A549 treated with AZD9567 at 1 μM for 4 hours (cell line): ENCODE data around the gene ACTL10. TPM values are rescaled to one million over a fixed set of nuclear protein-coding genes. Genes with fewer than 3 reads are reported as not detected.

ENCODE experiments used
- total RNA-seq: library from RNA; stranded (reverse); fragments of 200-300 nt; extraction: Qiagen RNA extraction; gene quantifications from 5 replicates; pipeline ENCODE4 v1.2.3, GENCODE V29; 2022; ENCODE audit not compliant: insufficient read depth

Gene ACTL10
- 0.05 TPM in 1 of 5 replicates, not detected in the others for total RNA-seq

DNA sequence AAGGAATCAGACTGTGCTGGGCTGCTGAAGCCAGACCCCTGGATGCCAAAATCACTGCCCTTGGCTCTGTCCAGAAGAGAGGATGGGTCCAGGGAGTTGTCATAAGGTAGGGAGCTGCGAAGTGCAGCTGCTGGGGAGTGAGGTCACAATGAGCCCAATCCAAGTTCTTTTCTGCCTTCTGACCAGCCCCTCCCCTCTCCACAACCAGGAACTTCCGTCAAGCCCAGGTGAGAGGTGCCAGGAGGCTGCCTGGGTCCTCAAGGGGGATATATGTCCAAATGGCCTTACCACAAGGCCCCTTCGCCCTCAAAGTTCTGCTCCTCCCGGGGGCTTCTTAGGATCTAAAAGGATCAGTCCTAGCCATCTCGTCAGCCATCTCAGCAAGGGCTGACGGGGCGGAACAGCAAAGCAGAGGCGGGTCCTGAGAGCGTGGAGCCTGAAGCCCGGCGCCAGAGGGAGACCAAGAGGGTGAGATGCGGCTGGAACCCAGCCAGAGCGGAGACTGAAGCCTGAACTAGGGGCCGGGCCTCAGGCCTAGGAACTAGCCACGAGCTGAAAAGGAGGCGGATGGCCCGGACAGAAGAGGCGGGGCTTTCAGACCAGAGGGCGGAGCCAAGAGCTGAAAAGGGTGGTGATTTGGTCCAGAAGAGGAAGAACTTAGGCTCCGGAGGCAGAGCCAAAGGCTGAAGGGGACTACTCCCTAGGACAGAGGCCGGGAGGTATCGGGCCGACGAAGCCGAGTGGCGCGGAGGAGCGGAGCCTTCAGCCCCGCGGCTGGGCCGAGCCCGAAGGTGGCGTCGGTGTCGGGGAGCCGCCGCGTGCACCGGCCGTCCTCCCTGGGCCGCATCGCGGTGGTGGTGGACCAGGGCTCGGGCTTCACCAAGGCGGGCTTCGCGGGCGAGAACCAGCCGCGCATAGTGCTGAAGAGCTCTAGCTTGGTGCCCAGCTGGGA lies at the start of gene ACTL10:
ACTL10 (plus strand) TSS at position 651 of the 952 bp plus-strand sequence. CDS start 555 bp downstream, outside the sequence.

DNA sequence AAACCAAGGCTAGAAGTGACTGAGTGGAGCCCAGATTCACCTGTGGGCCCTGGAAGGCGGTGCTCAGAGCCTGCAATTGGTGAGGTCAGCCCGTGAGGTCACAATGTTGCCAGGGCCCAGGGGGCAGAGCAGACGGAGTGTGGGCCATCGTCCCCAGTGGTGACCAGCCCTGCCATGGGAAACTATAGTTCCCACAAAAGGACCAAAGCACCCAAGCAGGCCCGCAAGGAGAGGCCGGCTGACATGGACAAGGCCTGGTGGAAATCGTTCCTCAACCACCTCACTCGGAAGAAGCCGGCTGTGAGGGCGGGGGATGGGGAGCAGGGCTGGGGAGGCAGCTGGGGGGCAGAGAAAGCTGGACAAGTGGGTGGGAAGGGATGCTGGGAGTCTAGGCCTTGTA lies 4.6 kb upstream of the ACTL10 start, which contains the start of gene C20orf144:
C20orf144 (plus strand) TSS at position 156 of the 400 bp plus-strand sequence; CDS start at position 175, 19 bp downstream.

DNA sequence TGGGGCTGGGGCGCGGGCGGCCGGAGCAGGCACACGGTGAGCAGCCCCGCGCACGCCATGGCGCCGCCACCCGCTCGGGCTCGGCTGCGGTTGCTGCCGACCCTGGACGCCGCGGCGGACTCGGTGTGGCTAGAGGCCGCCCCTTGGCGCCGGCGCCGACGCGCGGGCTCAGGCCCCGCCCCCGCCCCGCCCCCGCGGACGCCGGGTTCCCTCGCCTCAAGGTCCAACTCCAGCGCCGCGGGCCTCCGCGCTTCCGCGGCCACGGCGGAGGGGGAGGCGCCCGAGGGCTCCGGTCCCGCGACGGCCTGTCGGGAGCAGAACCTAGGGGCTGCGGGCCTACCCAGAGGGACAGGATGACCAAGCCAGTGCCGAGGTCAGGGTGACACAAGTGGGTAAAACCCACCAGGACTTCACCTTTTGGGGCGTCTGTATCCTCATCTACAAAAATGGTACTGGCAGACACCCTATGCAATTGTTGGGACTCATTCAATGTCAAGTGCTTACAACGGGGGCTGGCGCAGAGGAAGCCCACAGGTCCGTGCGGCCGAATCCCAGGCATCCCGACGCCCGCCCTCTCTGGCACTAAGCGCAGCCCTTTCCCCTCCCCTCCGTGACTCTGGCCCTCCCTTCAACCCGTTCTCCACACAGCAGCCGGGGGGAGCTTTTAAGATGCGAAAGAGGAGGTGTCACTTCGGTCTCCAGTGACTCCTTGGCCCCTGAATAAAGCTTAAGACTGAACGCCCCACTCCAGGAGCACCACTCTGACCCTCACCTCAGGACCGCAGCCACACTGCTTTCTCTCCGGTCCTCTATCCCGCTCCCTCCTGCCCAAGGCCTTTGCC lies 7.8 kb downstream of the ACTL10 start, which contains the start of gene NECAB3:
NECAB3 (minus strand) TSS at position 135 of the 842 bp plus-strand sequence; CDS start at position 59, 76 bp downstream.

DNA sequence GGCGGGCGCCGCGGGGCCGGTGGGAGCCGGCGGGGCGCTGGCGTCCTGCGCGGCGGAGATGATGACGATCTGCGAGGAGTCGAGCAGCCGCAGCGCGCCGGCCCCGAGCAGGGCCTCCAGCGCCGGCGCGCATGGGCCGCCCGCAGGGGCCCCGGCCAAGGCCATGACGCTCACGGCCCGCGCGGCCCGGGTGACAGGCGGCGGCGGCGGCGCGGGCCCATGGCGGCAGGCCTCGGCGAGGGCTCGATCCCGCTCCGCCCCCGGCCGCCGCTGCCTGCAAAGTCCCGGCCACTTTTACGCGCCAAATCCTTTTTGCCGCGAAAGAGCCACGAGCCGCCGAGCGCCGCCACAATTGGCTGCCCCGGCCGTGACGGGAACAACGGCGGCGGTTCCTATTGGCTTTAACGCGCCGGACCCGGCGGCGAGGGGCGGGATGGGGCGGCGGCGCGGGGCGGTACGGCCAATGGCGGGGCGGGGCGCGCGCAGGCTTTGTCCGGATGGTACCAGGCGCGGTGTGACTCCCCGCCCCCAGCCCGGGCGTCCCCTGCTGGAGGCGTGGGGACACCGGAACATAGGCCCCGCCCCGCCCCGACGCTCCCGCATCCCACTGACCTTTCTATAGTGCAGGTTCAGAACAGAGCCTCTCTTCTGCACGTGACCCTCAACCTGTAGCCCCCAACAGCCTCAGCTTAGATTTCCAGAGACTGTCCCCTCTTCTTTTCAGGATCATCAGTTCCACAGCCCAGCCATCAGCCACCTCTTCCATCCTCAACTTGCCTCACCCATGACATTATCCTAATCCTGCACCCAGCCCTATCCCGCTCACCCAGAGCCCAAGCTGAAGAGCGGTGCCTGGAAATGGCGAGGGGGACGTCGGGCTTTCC lies 19.6 kb downstream of the ACTL10 start, which contains the start of gene E2F1:
E2F1 (minus strand) TSS at position 286 of the 884 bp plus-strand sequence; CDS start at position 165, 121 bp downstream.

Other genes starting within 250 kb of the ACTL10 start
- gene SNTA1, start 223.2 kb upstream of the ACTL10 start, total RNA-seq, result 10.5 to 14.1 TPM (median 11.8 TPM) in 5 replicates
- 4.5 to 7.6 TPM (median 6.6 TPM) in 5 replicates for gene CBFA2T2, start 176.8 kb upstream of the ACTL10 start, total RNA-seq
- 0.06 to 0.07 TPM (median 0.07 TPM) in 3 of 5 replicates, not detected in the others for gene C20orf144, start 4.6 kb upstream of the ACTL10 start, total RNA-seq
- 8.3 to 15.0 TPM (median 13.7 TPM) in 5 replicates for gene NECAB3, start 7.5 kb downstream of the ACTL10 start, total RNA-seq
- 25.2 to 33.1 TPM (median 30.8 TPM) in 5 replicates for gene E2F1, start 19.4 kb downstream of the ACTL10 start, total RNA-seq
- gene PXMP4, start 53.4 kb downstream of the ACTL10 start, total RNA-seq, result 6.3 to 7.4 TPM (median 6.4 TPM) in 5 replicates
- 1.8 to 3.5 TPM (median 3.0 TPM) in 5 replicates for gene ZNF341, start 65.1 kb downstream of the ACTL10 start, total RNA-seq
- gene CHMP4B, start 144.4 kb downstream of the ACTL10 start, total RNA-seq, result 132 to 158 TPM (median 154 TPM) in 5 replicates